ENCODE results near the gene TPCN1. TPM values are rescaled to one million over a fixed set of nuclear protein-coding genes. Genes with fewer than 3 reads are reported as not detected.

Gene TPCN1
- total and polyA plus RNA-seq, 2 experiments from 2014 or later, result 14.4 to 16.2 TPM

- no peak for DNase-seq (ENCODE audit: low spot score)
- H3K4me3 Mint-ChIP-seq, result no peak overlapping the region
- peaks cover 13% of the 10 kb centered on the region for H3K27me3 Mint-ChIP-seq (ENCODE audit: insufficient read depth, low read depth, poor library complexity)
- H3F3A ChIP-seq (replicated peaks; ENCODE audit: low read depth), result no peaks in the 10 kb centered on the region; the same call in 1 of the 2 replicates
- no peaks in the 10 kb centered on the region for H4K20me1 ChIP-seq (replicated peaks; ENCODE audit: insufficient read depth)
- H2AFZ ChIP-seq, result no peak overlapping the region
- H3K27ac ChIP-seq (ENCODE audit: low read depth), result no peak overlapping the region
- H3K79me2 ChIP-seq (replicated peaks; ENCODE audit: insufficient read depth), result no peaks in the 10 kb centered on the region
- no peak overlapping the region for H3K4me2 ChIP-seq
- H3K4me1 Mint-ChIP-seq, result peaks cover 33% of the 10 kb centered on the region
- no peak overlapping the region for H3K27ac Mint-ChIP-seq
- H3K27me3 ChIP-seq (ENCODE audit: insufficient read depth), result no peaks in the 10 kb centered on the region
- H3K9me3 Mint-ChIP-seq, result no peaks in the 10 kb centered on the region
- H3K36me3 Mint-ChIP-seq (ENCODE audit: low read depth), result peaks cover 7% of the 10 kb centered on the region
- peaks cover 11% of the 10 kb centered on the region for H3K4me1 ChIP-seq (ENCODE audit: insufficient read depth)
- no peak for ATAC-seq
- H3K36me3 ChIP-seq (ENCODE audit: insufficient read depth), result no peaks in the 10 kb centered on the region
- H3K4me3 ChIP-seq, result no peak overlapping the region
- no peaks in the 10 kb centered on the region for H3K9me2 ChIP-seq (ENCODE audit: insufficient read depth)
- TF ChIP-seq EZH2 (IDR thresholded peaks at IDR 0.05; ENCODE audit: low read depth, unreplicated experiment), result no peak
- no peak for TF ChIP-seq NANOG (IDR thresholded peaks at IDR 0.05; ENCODE audit: borderline replicate concordance)
- TF ChIP-seq POLR2AphosphoS5 (IDR thresholded peaks at IDR 0.05; ENCODE audit: low read depth), result no peak
- no peak for TF ChIP-seq ZNF114 (CRISPR knock-in tag; IDR thresholded peaks at IDR 0.05)
- TF ChIP-seq EZH2phosphoT487 (IDR thresholded peaks at IDR 0.05; ENCODE audit: unreplicated experiment), result no peak
- TF ChIP-seq, protein P1, sequence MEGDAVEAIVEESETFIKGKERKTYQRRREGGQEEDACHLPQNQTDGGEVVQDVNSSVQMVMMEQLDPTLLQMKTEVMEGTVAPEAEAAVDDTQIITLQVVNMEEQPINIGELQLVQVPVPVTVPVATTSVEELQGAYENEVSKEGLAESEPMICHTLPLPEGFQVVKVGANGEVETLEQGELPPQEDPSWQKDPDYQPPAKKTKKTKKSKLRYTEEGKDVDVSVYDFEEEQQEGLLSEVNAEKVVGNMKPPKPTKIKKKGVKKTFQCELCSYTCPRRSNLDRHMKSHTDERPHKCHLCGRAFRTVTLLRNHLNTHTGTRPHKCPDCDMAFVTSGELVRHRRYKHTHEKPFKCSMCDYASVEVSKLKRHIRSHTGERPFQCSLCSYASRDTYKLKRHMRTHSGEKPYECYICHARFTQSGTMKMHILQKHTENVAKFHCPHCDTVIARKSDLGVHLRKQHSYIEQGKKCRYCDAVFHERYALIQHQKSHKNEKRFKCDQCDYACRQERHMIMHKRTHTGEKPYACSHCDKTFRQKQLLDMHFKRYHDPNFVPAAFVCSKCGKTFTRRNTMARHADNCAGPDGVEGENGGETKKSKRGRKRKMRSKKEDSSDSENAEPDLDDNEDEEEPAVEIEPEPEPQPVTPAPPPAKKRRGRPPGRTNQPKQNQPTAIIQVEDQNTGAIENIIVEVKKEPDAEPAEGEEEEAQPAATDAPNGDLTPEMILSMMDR (conservative IDR thresholded peaks at IDR 0.05; ENCODE audit: low read depth in 2 of 2), result no peak
- no peak for TF ChIP-seq ETS1 (IDR thresholded peaks at IDR 0.05)
- TF ChIP-seq, protein P2, sequence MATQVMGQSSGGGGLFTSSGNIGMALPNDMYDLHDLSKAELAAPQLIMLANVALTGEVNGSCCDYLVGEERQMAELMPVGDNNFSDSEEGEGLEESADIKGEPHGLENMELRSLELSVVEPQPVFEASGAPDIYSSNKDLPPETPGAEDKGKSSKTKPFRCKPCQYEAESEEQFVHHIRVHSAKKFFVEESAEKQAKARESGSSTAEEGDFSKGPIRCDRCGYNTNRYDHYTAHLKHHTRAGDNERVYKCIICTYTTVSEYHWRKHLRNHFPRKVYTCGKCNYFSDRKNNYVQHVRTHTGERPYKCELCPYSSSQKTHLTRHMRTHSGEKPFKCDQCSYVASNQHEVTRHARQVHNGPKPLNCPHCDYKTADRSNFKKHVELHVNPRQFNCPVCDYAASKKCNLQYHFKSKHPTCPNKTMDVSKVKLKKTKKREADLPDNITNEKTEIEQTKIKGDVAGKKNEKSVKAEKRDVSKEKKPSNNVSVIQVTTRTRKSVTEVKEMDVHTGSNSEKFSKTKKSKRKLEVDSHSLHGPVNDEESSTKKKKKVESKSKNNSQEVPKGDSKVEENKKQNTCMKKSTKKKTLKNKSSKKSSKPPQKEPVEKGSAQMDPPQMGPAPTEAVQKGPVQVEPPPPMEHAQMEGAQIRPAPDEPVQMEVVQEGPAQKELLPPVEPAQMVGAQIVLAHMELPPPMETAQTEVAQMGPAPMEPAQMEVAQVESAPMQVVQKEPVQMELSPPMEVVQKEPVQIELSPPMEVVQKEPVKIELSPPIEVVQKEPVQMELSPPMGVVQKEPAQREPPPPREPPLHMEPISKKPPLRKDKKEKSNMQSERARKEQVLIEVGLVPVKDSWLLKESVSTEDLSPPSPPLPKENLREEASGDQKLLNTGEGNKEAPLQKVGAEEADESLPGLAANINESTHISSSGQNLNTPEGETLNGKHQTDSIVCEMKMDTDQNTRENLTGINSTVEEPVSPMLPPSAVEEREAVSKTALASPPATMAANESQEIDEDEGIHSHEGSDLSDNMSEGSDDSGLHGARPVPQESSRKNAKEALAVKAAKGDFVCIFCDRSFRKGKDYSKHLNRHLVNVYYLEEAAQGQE (IDR thresholded peaks at IDR 0.05; ENCODE audit: unreplicated experiment), result no peak
- TF ChIP-seq ZNF331 (CRISPR knock-in tag; IDR thresholded peaks at IDR 0.05; ENCODE audit: low read depth), result no peak
- no peak for TF ChIP-seq JUNB (IDR thresholded peaks at IDR 0.05; ENCODE audit: unreplicated experiment)
- TF ChIP-seq CREB1 (CRISPR knock-in tag; IDR thresholded peaks at IDR 0.05; ENCODE audit: low read depth), result no peak
- TF ChIP-seq ZNF462 (CRISPR knock-in tag; IDR thresholded peaks at IDR 0.05), result no peak
These were observed 28.8 kb downstream of the TPCN1 start for GRCh38 chr12:113250045-113250444.
